ENCODE results near the gene NUB1.

The NUB1 gene

DNA sequence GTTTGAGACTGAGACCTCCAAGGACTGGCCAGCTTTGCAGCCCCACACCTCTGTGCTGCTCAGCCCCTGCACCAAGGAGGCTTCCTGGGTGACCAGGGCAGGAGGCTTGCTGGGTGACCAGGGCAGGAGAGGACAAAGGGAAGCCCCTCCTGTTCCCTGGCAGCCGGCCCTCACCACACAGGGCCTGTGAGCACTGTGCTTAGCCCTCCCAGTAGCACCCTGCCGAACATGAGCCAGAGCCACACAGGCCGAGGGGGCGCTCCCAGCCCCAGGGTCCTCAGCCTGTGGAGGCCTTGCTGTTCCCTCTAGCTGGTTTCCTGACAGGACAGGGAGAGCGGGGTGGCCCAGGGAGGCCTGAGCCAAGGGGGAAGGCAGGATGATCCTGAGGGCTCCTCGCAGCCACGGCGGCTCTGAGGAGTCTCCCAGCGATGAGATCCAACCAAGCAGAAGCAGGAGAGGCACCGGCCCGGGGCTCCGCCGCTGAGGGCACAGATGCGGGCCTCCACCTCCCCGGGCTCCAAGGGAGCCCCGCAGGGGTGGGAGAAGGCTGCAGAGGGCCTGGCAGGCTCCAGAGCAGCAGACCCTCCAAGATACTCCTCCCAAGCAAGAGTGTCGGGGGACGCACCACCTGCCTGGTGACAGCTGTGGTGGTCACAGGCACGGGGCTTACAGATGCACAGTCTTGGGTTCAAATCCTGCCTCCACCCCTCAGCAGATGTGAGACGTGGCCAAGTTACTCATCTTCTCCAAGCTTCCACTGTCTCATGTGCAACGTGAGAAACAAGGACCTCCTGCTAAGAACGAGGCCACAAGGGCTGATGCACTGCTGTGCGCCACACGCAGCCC is 45.8 kb downstream of the NUB1 start:
- H3K4me3 ChIP-seq (ENCODE audit: low read depth, low read length), result no peak overlapping the region

- no peak overlapping the region for H3K4me3 ChIP-seq (ENCODE audit: low read depth, low read length)
Observed at GRCh38 chr7:151388007-151388297, 46.3 kb downstream of the NUB1 start.

GRCh38 chr7:151388430-151388829 is 46.8 kb downstream of the NUB1 start:
- no peak overlapping the region for H3K4me3 ChIP-seq (ENCODE audit: low read depth, low read length)

DNA sequence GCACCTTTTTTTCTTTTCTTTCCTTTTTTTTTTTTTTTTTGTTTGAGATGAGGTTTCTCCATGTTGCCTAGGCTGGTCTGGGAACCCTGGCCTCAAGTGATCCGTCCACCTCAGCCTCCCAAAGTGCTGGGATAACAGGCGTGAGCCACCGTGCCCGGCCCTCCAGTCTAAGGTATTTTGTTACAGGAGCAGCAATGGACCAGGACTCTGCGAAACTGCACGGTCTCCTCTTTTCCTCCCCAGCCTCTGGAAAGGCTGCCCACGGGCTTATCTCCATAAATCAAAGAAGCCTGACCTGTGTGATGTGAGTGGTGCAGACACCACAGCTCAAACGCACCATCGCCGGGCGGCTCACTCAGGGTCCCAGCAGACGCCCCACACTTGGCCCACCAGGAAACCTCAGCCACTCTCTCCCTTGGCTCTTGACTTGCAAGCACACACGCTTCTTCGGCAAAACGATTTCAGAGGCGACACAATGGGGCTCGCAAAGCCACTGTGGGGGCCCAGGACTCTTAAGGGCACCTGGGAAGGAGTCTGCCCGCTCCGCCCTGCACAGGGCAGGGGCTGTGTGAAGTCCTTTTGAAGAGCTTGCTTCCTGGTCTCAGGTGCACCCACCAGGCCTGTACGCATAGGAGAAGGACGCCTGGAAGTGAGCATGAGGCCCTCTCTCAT is 47.6 kb downstream of the NUB1 start:
- no peak overlapping the region for H3K4me3 ChIP-seq (ENCODE audit: low read depth, low read length)

DNA sequence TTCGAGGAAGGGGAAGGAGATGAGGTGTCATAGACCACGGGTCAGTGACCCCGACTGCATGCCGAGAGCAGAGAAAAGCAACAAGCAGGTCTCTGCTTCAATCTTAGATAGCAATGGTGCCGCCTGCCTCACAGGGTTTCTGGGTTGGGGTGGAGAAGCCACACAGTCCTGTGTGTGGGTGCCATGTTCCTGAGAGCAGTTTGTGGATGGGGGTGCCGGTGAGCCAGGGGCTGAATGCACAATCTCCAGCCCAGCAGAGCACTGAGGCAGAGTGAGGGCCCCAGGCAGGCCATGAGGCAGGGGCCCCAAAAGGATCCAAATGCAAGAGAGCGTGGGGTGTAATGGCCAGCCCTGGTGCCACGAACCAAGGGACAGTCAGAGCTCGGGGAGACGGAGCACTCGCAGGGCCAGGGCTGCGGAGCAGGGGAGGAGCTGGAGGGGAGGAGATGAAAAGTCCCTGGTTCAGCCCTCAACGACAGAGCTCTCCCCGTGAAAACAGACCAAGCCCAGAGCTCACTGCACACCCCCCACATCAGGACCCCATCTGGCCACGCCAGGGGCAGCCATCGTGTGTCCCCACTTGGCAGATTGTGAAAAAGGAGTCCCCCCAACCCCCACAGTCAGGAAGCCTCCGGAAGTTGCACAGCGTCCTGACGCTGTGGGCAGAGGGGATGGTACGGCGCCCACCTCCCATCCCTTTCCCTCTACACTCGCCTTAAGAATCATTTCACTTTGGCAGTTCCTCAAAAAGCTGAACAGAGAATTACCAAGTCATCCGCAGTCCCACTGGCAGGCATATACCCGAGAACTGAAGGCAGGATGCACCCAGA is 48.4 kb downstream of the NUB1 start:
- H3K4me3 ChIP-seq (ENCODE audit: low read depth, low read length), result no peak overlapping the region

DNA sequence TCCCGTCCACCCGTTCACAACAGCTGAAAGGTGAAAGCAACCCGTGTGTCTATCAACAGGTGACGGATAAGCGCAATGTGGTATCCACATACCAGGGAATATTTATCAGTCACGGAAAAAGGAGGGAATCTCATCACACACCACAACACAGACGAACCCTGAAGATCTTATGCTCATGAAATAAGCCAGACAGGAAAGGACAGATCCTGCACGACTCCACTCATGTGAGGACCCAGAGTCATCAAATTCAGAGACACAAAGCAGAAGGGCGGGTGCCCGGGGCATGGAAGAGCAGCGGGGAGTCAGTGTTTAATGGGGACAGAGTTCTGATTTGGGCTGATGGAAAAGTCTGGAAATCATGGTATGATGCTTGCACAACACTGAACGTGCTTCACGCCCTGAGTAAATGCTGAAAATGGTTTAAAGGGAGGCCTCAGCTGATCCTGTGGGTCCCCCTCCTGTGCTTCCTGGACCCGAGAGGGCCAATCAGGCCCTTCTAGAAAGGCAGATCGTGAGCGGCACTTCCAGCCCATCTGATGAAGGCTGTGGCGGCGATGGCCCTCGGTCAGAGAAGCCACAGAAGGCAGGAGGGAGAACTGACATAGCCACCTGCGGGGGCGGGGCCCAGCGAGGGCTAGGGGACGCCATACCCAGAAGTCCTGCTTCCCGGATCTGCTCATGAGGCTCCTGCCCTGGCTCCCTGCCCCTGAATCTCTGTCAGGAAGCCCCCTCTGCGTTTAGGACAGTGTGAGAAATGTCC is 49.2 kb downstream of the NUB1 start:
- H3K4me3 ChIP-seq (ENCODE audit: low read depth, low read length), result no peak overlapping the region

DNA sequence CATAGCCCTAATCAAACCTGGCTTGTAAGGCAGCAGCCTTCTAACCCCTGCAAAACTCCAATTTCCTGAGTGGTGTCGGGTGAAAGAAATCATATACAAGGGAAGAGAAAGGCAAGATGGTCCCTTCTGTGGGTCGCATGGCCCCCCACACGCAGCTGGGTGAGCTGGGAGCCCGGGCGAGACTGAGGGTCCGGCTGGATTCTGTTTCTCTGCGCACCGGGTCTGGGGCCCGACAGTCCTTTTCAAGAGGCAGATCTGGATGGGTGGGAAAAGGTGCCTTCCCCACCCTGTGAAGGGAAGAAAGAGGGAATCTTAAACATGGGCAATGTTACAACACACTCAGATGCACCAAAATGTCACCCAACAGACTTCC is 49.7 kb downstream of the NUB1 start:
- H3K4me3 ChIP-seq (ENCODE audit: low read depth, low read length), result no peak overlapping the region

- no peak overlapping the region for H3K4me3 ChIP-seq (ENCODE audit: low read depth, low read length)
Observed at GRCh38 chr7:151392002-151392401, 50.4 kb downstream of the NUB1 start.

DNA sequence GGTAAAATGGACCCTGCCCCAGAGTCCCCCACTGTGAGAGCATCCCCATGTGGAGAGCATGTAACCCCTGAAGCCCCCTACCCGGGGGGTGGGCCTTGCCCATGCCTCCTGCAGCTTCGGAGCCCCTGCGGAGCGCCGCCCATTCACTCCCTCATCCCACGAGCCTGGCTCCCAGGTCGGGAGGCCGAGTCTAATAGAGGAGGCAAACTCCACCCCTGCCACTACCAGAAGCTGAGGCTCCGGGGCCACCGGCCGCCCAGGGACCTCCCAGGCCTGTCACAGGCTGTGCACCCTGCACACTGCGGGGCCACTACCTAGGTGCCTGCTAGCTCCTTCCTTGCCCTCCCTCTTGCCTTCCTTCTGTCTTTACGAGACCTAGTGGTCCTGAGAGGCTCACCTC is 50.8 kb downstream of the NUB1 start:
- H3K4me3 ChIP-seq (ENCODE audit: low read depth, low read length), result no peak overlapping the region

DNA sequence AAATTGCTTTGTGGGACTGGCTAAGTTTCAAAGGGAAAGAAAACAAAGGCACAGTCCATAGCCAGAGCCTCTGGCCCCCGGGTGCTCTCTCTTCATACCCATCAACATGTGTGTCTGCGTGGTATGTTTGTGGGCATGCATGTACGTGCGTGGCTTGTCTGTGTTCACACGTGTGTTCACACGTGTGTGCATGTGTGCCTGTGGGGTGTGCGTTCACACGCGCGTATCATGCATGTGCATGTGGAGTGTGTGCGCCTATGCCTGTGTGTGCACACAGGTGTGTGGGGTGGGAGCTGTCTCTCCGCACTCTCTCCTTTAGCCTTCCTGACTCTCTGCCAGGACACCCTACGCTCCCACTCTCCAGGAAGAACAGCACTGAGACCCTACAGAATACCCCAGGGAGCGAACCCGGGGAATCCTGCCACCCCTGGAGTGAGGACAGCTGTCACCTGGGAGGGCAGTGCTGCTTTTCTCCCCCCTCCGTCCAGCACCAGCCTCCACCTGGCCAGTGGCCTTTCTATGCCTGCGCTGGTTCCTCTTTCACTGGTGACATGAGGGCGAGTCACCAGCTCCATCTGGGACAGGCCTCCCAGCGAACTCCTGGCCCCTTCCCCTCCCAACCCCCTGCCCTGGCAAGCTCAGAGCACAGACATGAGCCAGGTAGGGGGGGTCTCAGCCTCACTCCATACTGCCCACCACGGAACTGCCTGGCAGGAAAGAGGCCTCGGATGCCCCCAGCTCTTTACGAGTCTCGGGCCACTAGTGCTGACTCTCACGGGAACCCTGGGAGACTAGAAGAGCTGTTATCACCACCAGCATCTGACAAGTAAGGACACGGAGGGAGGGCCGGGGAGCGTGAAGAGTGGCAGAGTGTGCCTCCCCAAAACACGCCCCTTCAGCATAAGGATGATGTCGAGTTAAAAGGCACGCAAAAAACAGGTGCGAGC is 51.7 kb downstream of the NUB1 start:
- H3K4me3 ChIP-seq (ENCODE audit: low read depth, low read length), result no peak overlapping the region

GRCh38 chr7:151394076-151395035 is 52.7 kb downstream of the NUB1 start:
- H3K4me3 ChIP-seq (ENCODE audit: low read depth, low read length), result no peak overlapping the region

- H3K4me3 ChIP-seq (ENCODE audit: low read depth, low read length), result no peak overlapping the region
Observed at GRCh38 chr7:151395036-151395367, 53.4 kb downstream of the NUB1 start.

- H3K4me3 ChIP-seq (ENCODE audit: low read depth, low read length), result no peak overlapping the region
Observed at GRCh38 chr7:151396328-151396970, 54.8 kb downstream of the NUB1 start.

GRCh38 chr7:151397026-151397425 is 55.4 kb downstream of the NUB1 start:
- H3K4me3 ChIP-seq (ENCODE audit: low read depth, low read length), result no peak overlapping the region

- H3K4me3 ChIP-seq (ENCODE audit: low read depth, low read length), result no peak overlapping the region
Observed at GRCh38 chr7:151398446-151399304, 57.1 kb downstream of the NUB1 start.

DNA sequence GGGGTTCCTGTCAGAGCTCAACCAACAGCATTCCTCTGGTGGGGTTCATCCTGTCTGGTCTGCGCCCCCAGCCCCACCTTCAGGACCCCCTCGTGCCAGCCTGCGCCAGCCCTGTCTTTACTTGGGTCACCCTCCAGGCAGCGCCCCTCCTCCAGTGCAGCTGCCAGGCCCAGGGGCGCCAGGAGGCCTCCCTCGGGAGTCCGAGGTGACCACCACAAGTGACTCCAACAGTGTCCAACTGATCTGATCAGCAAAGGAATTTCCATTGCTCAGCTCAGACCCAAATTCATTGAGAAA is 57.6 kb downstream of the NUB1 start:
- no peak overlapping the region for H3K4me3 ChIP-seq (ENCODE audit: low read depth, low read length)

- H3K4me3 ChIP-seq (ENCODE audit: low read depth, low read length), result no peak overlapping the region
Observed at GRCh38 chr7:151399906-151400305, 58.3 kb downstream of the NUB1 start.
